ENCODE measurements around the gene DDA1. TPM values are rescaled to one million over a fixed set of nuclear protein-coding genes. Genes with fewer than 3 reads are reported as not detected.

DDA1 gene
- total RNA-seq, 1 donor from 2014 or later = 37.3 TPM

- H3K4me1 Mint-ChIP-seq = no peaks in the 10 kb centered on the region
- no peaks in the 10 kb centered on the region for H3K36me3 Mint-ChIP-seq
- H3K9me3 Mint-ChIP-seq = no peaks in the 10 kb centered on the region
- DNase-seq (ENCODE audit: low spot score in 2 of 2, unreplicated experiment in 2 of 2) = no peak
- no peak overlapping the region for H3K4me3 Mint-ChIP-seq
- no peak overlapping the region for H3K27ac Mint-ChIP-seq
- peaks cover 10% of the 10 kb centered on the region for H3K27me3 Mint-ChIP-seq (ENCODE audit: low read depth)
- TF ChIP-seq, protein P1, sequence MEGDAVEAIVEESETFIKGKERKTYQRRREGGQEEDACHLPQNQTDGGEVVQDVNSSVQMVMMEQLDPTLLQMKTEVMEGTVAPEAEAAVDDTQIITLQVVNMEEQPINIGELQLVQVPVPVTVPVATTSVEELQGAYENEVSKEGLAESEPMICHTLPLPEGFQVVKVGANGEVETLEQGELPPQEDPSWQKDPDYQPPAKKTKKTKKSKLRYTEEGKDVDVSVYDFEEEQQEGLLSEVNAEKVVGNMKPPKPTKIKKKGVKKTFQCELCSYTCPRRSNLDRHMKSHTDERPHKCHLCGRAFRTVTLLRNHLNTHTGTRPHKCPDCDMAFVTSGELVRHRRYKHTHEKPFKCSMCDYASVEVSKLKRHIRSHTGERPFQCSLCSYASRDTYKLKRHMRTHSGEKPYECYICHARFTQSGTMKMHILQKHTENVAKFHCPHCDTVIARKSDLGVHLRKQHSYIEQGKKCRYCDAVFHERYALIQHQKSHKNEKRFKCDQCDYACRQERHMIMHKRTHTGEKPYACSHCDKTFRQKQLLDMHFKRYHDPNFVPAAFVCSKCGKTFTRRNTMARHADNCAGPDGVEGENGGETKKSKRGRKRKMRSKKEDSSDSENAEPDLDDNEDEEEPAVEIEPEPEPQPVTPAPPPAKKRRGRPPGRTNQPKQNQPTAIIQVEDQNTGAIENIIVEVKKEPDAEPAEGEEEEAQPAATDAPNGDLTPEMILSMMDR (IDR thresholded peaks at IDR 0.05; ENCODE audit: unreplicated experiment) = no peak
Measured at GRCh38 chr19:17365361-17365760, 56.0 kb downstream of the DDA1 start.

DNA sequence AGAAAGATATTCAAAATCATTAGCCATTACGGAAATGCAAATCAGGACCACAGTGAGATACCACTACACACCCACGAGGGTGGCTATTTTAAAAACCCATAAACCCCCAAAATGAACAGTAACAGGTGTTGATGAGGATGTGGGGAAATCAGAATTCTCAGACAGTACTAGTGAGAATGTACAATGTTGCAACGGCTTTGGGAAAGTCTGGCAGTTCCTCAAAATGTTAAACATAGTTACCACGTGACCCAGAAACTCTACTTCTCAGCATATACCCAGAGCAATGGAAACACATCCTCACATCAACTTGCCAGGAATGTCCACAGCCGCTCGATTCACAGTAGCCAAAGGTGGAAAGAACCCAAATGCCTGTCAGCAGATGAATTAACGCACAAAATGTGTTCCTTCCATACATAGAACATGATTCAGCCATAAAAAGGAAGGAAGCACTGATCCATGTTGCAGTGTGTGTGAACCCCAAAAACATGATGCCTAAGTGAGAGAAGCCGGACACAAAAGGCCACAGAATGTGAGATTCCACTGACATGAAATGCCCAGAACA is 60.7 kb downstream of the DDA1 start:
- no peaks in the 10 kb centered on the region for H3K9me3 Mint-ChIP-seq
- no peaks in the 10 kb centered on the region for H3K36me3 Mint-ChIP-seq
- peaks cover 6% of the 10 kb centered on the region for H3K27me3 Mint-ChIP-seq (ENCODE audit: low read depth)
- no peak overlapping the region for H3K4me3 Mint-ChIP-seq
- TF ChIP-seq, protein P1 (IDR thresholded peaks at IDR 0.05; ENCODE audit: unreplicated experiment) = no peak
- H3K4me1 Mint-ChIP-seq = no peaks in the 10 kb centered on the region
- no peak overlapping the region for H3K27ac Mint-ChIP-seq
- DNase-seq (ENCODE audit: low spot score in 2 of 2, unreplicated experiment in 2 of 2) = no peak

Other genes starting within 250 kb of the DDA1 start
- gene HAUS8, start 234.1 kb upstream of the DDA1 start, total RNA-seq = 11.9 to 14.7 TPM (median 13.3 TPM) in 3 replicates
- gene MYO9B, start 233.8 kb upstream of the DDA1 start, total RNA-seq = 86.0 to 90.8 TPM (median 87.7 TPM) in 3 replicates
- gene USE1, start 94.2 kb upstream of the DDA1 start, total RNA-seq = 24.4 to 26.0 TPM (median 25.8 TPM) in 3 replicates
- gene OCEL1, start 83.3 kb upstream of the DDA1 start, total RNA-seq = 14.3 to 19.2 TPM (median 16.2 TPM) in 3 replicates
- 59.1 to 61.8 TPM (median 61.2 TPM) in 3 replicates for gene NR2F6, start 63.6 kb upstream of the DDA1 start, total RNA-seq
- gene USHBP1, start 44.8 kb upstream of the DDA1 start, total RNA-seq = 0.45 TPM in 1 of 3 replicates, not detected in the others
- 91.6 to 98.6 TPM (median 92.2 TPM) in 3 replicates for gene BABAM1, start 42.1 kb upstream of the DDA1 start, total RNA-seq
- 3.6 to 4.1 TPM (median 3.7 TPM) in 3 replicates for gene ANKLE1, start 27.7 kb upstream of the DDA1 start, total RNA-seq
- gene ABHD8, start 6.1 kb upstream of the DDA1 start, total RNA-seq = 25.4 to 26.4 TPM (median 26.1 TPM) in 3 replicates
- gene MRPL34, start 3.7 kb upstream of the DDA1 start, total RNA-seq = 47.7 to 51.0 TPM (median 50.1 TPM) in 3 replicates
- 42.1 to 43.7 TPM (median 43.5 TPM) in 3 replicates for gene ANO8, start 25.3 kb downstream of the DDA1 start, total RNA-seq
- 42.5 to 47.0 TPM (median 45.0 TPM) in 3 replicates for gene GTPBP3, start 28.0 kb downstream of the DDA1 start, total RNA-seq
- gene PLVAP, start 67.8 kb downstream of the DDA1 start, total RNA-seq = 0.93 to 1.1 TPM (median 0.94 TPM) in 3 replicates
- gene CCDC194, start 84.6 kb downstream of the DDA1 start, total RNA-seq = 8.7 to 11.9 TPM (median 10.9 TPM) in 3 replicates
- gene BST2, start 96.1 kb downstream of the DDA1 start, total RNA-seq = 326 to 362 TPM (median 360 TPM) in 3 replicates
- 53.5 to 57.2 TPM (median 54.5 TPM) in 3 replicates for gene MVB12A, start 110.5 kb downstream of the DDA1 start, total RNA-seq
- 4.8 to 6.0 TPM (median 5.1 TPM) in 3 replicates for gene TMEM221, start 139.1 kb downstream of the DDA1 start, total RNA-seq
- gene NXNL1, start 151.4 kb downstream of the DDA1 start, total RNA-seq = not detected in 3 replicates
- 25.1 to 27.5 TPM (median 26.0 TPM) in 3 replicates for gene SLC27A1, start 161.0 kb downstream of the DDA1 start, total RNA-seq
- 100.0 to 106 TPM (median 104 TPM) in 3 replicates for gene PGLS, start 202.1 kb downstream of the DDA1 start, total RNA-seq
- gene COLGALT1, start 246.1 kb downstream of the DDA1 start, total RNA-seq = 58.0 to 61.9 TPM (median 59.3 TPM) in 3 replicates

Measured in mesothelial cell of epicardium (in vitro differentiated cells).